ENCODE results near the gene ERBB4. TPM values are rescaled to one million over a fixed set of nuclear protein-coding genes. Genes with fewer than 3 reads are reported as not detected.

ERBB4 gene
- total RNA-seq, 4 donors from 2014 or later = 0.09 to 0.67 TPM; not detected in 2

DNA sequence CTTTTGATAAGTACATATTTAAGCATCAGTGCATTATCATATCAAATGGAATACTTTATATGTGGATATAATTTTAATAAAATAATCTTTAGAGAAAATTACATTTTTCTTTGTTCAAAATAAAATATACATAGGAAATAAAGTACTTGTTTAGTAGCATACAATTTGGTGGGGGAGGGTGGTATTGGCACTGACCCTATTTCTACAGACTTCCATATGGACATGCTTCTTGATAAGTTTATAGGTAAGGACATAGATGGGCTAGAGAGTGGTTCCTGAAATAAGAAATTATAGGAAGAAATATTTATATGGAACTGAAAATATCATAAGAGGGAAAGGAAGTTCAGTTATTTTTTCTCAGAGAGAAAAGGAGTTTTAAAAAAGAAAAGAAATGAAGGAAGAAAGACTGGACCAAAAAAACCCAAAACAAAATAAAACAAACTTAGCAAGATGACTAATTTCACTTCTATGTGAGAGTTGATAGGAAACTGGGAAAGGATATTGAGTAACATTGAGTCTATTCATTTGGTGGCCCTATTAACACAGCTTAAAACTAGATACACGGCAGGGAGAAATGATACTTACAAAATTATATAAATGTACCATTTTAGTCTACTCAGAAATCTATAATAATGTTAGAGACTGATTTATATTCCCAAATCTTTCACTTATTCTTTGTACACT, 505.9 kb downstream of the ERBB4 start:
- no peak for DNase-seq
- Histone ChIP-seq H3K4me3 (no peak overlapping the region), H3K36me3 (no peaks in the 10 kb centered on the region), H3K27ac (no peak overlapping the region), H3K4me1 (no peaks in the 10 kb centered on the region), H3K27me3 (no peaks in the 10 kb centered on the region), H3K9me3 (no peaks in the 10 kb centered on the region)
- TF ChIP-seq POLR2A (IDR thresholded peaks at IDR 0.05) = no peak
- TF ChIP-seq, protein P1, sequence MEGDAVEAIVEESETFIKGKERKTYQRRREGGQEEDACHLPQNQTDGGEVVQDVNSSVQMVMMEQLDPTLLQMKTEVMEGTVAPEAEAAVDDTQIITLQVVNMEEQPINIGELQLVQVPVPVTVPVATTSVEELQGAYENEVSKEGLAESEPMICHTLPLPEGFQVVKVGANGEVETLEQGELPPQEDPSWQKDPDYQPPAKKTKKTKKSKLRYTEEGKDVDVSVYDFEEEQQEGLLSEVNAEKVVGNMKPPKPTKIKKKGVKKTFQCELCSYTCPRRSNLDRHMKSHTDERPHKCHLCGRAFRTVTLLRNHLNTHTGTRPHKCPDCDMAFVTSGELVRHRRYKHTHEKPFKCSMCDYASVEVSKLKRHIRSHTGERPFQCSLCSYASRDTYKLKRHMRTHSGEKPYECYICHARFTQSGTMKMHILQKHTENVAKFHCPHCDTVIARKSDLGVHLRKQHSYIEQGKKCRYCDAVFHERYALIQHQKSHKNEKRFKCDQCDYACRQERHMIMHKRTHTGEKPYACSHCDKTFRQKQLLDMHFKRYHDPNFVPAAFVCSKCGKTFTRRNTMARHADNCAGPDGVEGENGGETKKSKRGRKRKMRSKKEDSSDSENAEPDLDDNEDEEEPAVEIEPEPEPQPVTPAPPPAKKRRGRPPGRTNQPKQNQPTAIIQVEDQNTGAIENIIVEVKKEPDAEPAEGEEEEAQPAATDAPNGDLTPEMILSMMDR (IDR thresholded peaks at IDR 0.05) = no peak

DNA sequence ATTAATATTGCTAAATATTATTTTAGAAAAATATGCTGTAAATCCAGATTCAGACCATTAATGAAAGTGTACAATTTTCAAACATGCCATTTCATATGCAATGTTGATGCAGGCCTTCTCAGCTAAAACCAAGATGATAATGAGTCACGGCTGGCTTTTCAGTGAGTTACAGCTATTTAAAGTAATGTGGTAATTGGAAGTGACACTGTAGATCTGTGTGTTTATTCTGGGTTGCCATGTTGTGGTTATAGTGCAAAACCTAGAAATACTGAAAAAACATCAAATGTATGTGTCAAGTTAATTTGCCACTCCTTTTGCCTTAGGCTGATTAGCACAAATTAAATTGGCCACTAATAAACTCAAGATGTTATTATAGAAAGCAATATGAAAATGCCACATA, 506.6 kb downstream of the ERBB4 start:
- Histone ChIP-seq H3K36me3 (no peaks in the 10 kb centered on the region), H3K4me1 (no peaks in the 10 kb centered on the region), H3K27ac (no peak overlapping the region), H3K27me3 (no peaks in the 10 kb centered on the region), H3K9me3 (no peaks in the 10 kb centered on the region), H3K4me3 (no peak overlapping the region)
- no peak for TF ChIP-seq POLR2A (IDR thresholded peaks at IDR 0.05)
- TF ChIP-seq, protein P1 (IDR thresholded peaks at IDR 0.05) = no peak
- no peak for DNase-seq

- H3K9me3 ChIP-seq = no peaks in the 10 kb centered on the region
- no peaks in the 10 kb centered on the region for H3K36me3 ChIP-seq
- no peak for DNase-seq
- no peaks in the 10 kb centered on the region for H3K4me1 ChIP-seq
- H3K27me3 ChIP-seq = no peaks in the 10 kb centered on the region
- TF ChIP-seq, protein P1 (IDR thresholded peaks at IDR 0.05) = no peak
- TF ChIP-seq POLR2A (IDR thresholded peaks at IDR 0.05) = no peak
- H3K4me3 ChIP-seq = no peak overlapping the region
- H3K27ac ChIP-seq = no peak overlapping the region
Observed at GRCh38 chr2:212030709-212031108, 507.9 kb downstream of the ERBB4 start.

DNA sequence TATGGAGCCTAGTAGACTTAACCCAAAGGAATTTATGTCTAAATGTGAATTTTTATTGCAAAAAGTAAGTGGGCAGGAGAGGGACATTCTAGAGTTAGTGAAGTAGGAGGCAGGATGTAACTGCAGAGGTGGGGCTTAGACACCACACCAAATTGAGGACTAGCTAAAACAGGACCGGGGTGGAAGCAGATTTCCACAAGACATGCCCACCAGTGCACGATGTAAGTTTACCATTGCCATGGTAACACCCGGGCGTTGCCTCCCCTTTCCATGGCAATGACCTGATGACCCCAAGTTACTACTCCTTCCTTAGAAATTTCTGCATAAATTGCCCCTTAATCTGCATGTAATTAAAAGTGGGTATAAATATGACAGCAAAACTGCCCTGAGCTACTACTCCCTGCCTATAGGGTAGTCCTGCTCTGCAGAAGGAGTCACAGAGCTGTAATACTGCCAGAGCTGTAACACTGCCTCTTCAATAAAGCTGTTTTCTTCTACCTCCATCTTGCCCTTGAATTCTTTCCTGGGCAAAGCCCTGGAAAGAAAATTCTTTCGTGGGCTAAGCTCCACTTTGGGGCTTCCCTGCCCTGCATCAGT, 509.7 kb downstream of the ERBB4 start:
- Histone ChIP-seq H3K4me3 (no peak overlapping the region), H3K9me3 (no peaks in the 10 kb centered on the region), H3K27ac (no peak overlapping the region), H3K4me1 (no peaks in the 10 kb centered on the region), H3K36me3 (no peaks in the 10 kb centered on the region), H3K27me3 (no peaks in the 10 kb centered on the region)
- TF ChIP-seq, protein P1 (IDR thresholded peaks at IDR 0.05) = no peak
- TF ChIP-seq POLR2A (IDR thresholded peaks at IDR 0.05) = no peak
- DNase-seq = no peak

DNA sequence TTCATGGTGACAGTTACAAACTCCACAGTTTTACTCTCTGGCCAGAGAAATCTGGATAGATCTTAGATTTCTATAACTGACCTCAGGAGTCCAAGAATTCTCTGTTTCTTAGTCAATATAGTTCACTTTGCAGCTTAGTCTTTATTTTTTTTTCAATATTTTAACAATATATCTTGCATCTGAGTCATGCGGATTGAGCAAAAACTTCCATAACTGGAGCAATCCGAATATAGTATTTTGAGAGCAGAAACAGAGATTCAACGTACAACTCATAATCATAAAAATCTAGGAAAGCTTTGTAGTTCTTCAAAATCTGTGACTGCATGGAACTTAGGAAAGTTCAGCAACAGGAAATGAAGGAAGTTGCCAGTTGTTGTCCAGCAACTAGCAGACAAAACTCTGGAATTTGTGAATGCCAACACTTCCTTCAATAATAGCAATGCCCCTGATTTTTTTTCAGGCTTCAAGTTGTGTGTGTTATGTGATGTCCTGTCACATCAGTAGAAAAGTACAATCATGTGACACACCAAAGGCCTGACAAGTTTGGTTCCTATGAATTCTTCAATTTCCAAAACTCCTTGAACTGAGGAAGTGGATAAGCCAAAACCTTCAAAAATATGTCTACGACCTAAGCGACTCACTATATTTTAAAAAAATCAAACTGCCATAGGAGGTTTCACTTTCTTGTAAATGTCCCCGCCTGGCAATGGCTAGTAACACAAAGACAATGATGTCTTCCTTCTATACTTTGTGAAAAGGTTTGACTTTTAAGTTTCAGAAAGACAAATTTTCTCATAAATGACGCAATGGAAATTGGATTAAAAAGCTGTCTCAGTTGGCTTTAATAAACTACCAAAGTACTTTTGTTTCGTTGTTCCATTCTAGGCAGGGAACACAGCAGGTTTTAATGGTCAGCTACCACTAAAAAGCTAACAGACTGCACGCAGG, 510.6 kb downstream of the ERBB4 start:
- no peaks in the 10 kb centered on the region for H3K9me3 ChIP-seq
- DNase-seq = no peak
- H3K27me3 ChIP-seq = no peaks in the 10 kb centered on the region
- no peak overlapping the region for H3K27ac ChIP-seq
- H3K4me1 ChIP-seq = no peaks in the 10 kb centered on the region
- TF ChIP-seq POLR2A (IDR thresholded peaks at IDR 0.05) = no peak
- TF ChIP-seq, protein P1 (IDR thresholded peaks at IDR 0.05) = no peak
- H3K36me3 ChIP-seq = no peaks in the 10 kb centered on the region
- H3K4me3 ChIP-seq = no peak overlapping the region

Measured in Peyer's patch (tissue), 4 donors.